Parathyroid adenoma (tissue), 2 donors: ENCODE results near the gene RAB20.
A peak's percentile ranks its signal among the peaks of the same experiment; 100 is the strongest.

Source experiments
- H2AFZ ChIP-seq: fragments of 300-600 bp; sonication (generic); one replicate; pipeline ENCODE4 v1.7.0; 2017; ENCODE audit warnings: antibody characterized with exemption, mild to moderate bottlenecking
- H3K27ac ChIP-seq: fragments of 300-600 bp; sonication (generic); one replicate; pipeline ENCODE4 v1.7.0; 2017
- H3K27me3 ChIP-seq: fragments of 300-600 bp; sonication (generic); one replicate; pipeline ENCODE4 v1.7.0; 2017; ENCODE audit warnings: low read length; ENCODE audit not compliant: control insufficient read depth, insufficient read depth
- H3K36me3 ChIP-seq: fragments of 300-600 bp; sonication (generic); one replicate; pipeline ENCODE4 v1.7.0; 2017; ENCODE audit warnings: low read length; ENCODE audit not compliant: control insufficient read depth, insufficient read depth
- H3K4me1 ChIP-seq: fragments of 300-600 bp; sonication (generic); one replicate; pipeline ENCODE4 v1.7.0; 2017; ENCODE audit warnings: control low read depth
- H3K4me2 ChIP-seq: fragments of 300-600 bp; sonication (generic); one replicate; pipeline ENCODE4 v1.7.0; 2017; ENCODE audit warnings: low read length
- H3K4me3 ChIP-seq: fragments of 300-600 bp; sonication (generic); one replicate; pipeline ENCODE4 v1.7.0; 2017; ENCODE audit warnings: low read depth, low read length
- H3K79me2 ChIP-seq: fragments of 300-600 bp; sonication (generic); one replicate; pipeline ENCODE4 v1.7.0; 2017; ENCODE audit warnings: control low read depth
- H3K9ac ChIP-seq: fragments of 300-600 bp; sonication (generic); one replicate; pipeline ENCODE4 v1.7.0; 2017; ENCODE audit warnings: mild to moderate bottlenecking
- H3K9me3 ChIP-seq: fragments of 300-600 bp; sonication (generic); one replicate; pipeline ENCODE4 v1.7.0; 2017; ENCODE audit warnings: low read length; ENCODE audit not compliant: control insufficient read depth
- TF ChIP-seq, protein P1 (sequence below): fragments of 300-600 bp; sonication (generic); IDR thresholded peaks from one replicate; pipeline ENCODE4 v1.7.0; 2017; ENCODE audit warnings: antibody characterized with exemption, mild to moderate bottlenecking
- donor health status: primary hyperparathyroidism.

Gene RAB20

DNA sequence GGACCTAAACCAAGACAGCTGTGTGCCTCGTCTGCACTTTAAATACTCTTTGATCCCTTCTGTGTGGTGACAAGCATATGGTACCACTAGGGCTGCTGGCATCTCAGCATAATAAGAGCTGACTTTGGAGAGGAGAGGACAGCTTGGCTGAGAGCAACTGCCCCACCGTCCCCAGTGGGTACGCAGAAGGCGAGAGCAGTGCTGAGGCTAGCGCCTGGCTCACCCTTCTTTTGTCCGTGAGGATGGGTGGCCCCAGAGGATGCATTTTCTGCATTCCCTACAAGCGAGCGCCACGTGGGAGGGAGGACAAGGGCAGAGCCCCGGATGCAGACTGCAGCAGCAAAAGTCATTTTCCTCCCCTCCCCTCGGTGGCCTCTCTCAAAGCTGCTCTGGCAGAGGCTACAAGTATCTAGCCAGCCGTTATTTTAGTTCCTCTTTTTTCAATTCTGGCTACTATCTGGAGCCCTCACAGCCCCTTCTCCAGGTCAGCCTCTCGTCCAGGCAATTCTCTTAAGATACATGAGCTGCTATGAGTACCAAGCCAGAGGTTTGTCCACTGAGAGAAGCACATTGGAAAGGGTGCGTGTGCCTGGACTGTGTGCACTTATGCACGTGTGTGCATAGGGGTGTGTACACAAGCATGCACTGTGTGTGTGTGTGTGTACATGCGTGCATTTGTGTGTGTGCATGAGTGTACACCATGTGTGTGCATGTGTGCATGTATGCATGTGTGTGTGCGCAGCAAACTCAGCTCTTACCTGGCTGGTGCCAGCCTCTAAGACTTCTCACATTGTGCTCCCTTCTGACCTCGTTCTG lies 51.3 kb downstream of the RAB20 start:
- Histone ChIP-seq H3K27ac (no peak overlapping the region), H3K4me3 (no peak overlapping the region), H3K9ac (no peak overlapping the region), H3K4me1 (peaks cover 10% of the 10 kb centered on the region), H2AFZ (no peak overlapping the region), H3K9me3 (no peaks in the 10 kb centered on the region), H3K27me3 (no peaks in the 10 kb centered on the region), H3K4me2 (no peak overlapping the region), H3K36me3 (no peaks in the 10 kb centered on the region), H3K79me2 (no peaks in the 10 kb centered on the region)
- TF ChIP-seq, protein P1, sequence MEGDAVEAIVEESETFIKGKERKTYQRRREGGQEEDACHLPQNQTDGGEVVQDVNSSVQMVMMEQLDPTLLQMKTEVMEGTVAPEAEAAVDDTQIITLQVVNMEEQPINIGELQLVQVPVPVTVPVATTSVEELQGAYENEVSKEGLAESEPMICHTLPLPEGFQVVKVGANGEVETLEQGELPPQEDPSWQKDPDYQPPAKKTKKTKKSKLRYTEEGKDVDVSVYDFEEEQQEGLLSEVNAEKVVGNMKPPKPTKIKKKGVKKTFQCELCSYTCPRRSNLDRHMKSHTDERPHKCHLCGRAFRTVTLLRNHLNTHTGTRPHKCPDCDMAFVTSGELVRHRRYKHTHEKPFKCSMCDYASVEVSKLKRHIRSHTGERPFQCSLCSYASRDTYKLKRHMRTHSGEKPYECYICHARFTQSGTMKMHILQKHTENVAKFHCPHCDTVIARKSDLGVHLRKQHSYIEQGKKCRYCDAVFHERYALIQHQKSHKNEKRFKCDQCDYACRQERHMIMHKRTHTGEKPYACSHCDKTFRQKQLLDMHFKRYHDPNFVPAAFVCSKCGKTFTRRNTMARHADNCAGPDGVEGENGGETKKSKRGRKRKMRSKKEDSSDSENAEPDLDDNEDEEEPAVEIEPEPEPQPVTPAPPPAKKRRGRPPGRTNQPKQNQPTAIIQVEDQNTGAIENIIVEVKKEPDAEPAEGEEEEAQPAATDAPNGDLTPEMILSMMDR: no peak

DNA sequence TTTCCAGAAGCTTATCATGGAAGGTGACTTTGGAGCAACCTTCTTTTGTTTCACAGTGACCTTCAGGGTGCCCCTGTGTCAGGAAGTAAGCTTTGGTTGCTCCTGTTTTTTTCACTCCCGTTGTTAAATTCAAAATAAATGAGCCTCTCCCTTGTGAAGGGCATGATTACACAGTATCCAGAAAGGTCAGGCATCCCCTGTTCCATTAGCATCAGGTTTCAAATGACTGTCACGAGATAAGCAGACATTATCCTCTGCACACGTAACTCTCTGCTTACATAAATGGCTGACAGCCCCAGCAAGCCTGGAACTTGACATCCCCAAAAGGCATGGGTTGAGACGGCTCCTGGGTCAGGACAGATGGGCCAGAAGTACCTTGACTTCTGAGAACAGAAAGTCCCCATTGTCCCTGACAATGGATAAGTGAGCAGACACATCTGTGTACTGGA lies 52.0 kb downstream of the RAB20 start:
- H3K27me3 ChIP-seq: no peaks in the 10 kb centered on the region
- no peaks in the 10 kb centered on the region for H3K36me3 ChIP-seq
- no peak overlapping the region for H2AFZ ChIP-seq
- TF ChIP-seq, protein P1: no peak
- no peak overlapping the region for H3K9ac ChIP-seq
- no peak overlapping the region for H3K4me3 ChIP-seq
- no peak overlapping the region for H3K4me2 ChIP-seq
- H3K9me3 ChIP-seq: no peaks in the 10 kb centered on the region
- H3K79me2 ChIP-seq: no peaks in the 10 kb centered on the region
- peaks cover 10% of the 10 kb centered on the region for H3K4me1 ChIP-seq
- H3K27ac ChIP-seq: no peak overlapping the region

- Histone ChIP-seq H3K27me3 (no peaks in the 10 kb centered on the region), H3K27ac (peak overlapping the region; percentile 71), H3K36me3 (no peaks in the 10 kb centered on the region), H3K9me3 (no peaks in the 10 kb centered on the region), H3K4me3 (no peak overlapping the region), H3K4me1 (peaks cover 10% of the 10 kb centered on the region), H2AFZ (peak overlapping the region; percentile 53), H3K79me2 (no peaks in the 10 kb centered on the region), H3K4me2 (peak overlapping the region; percentile 47), H3K9ac (no peak overlapping the region)
- TF ChIP-seq, protein P1: no peak
Measured at GRCh38 chr13:110507678-110508381, 53.7 kb downstream of the RAB20 start.

GRCh38 chr13:110506859-110507566 lies 54.5 kb downstream of the RAB20 start:
- no peaks in the 10 kb centered on the region for H3K36me3 ChIP-seq
- no peaks in the 10 kb centered on the region for H3K27me3 ChIP-seq
- peaks cover 10% of the 10 kb centered on the region for H3K4me1 ChIP-seq
- H3K4me2 ChIP-seq: peak overlapping the region; percentile 47
- H3K4me3 ChIP-seq: no peak overlapping the region
- H3K9ac ChIP-seq: no peak overlapping the region
- no peaks in the 10 kb centered on the region for H3K9me3 ChIP-seq
- H3K79me2 ChIP-seq: no peaks in the 10 kb centered on the region
- peak overlapping the region; percentile 71 for H3K27ac ChIP-seq
- TF ChIP-seq, protein P1: no peak
- peak overlapping the region; percentile 53 for H2AFZ ChIP-seq
